Measurements from ENCODE around the gene BLOC1S1.

BLOC1S1 gene

DNA sequence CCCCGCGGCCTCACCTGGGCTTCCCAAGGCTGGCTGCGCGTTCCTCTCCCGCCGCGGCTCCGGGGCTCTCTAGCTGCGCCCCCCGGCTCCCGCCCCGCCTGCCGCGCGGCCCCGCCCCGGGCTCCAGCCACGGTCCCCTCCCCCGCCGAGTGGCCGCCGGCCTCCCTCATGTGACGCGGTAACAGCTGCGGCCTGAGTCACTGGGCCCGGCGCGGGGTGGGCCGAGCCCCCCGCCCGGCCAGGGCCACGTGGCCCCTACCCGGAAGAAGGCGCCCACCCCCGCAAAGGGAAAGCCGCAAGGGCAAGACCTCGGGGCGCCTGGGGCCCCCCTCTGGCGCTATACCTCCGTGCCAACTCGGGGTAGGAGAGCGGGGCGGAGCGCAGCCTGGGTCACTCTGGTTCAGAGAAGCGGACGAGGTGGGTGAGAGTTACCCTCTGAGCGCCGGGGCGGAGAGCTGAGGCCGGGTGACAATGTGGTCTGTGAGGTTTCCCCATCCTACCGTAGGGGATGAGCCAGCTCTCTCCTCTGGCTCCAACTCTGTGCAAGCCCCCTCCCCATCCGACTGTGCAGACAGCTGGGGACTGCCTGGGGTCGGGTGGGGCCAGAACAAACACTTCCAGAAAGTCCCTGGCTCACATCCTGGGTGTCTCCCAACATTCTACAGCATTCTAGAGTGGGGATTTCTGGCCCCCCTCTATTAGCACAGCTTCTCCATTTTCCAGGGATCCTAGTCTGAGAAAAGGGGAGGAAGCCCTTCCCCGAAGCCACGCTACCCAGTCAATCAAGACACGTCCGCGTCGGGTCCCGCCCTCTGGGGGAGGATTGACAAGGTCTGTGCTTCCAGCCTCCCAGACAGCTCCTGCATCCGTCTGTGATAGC lies 13.3 kb downstream of the BLOC1S1 start, which contains the start of gene CD63:
Gene CD63, minus strand, starts transcription at position 71 of the 880 bp plus-strand sequence. CDS start 668 bp downstream, outside the sequence.
- no peak for DNase-seq (ENCODE audit: low read depth, low spot score)
- TF ChIP-seq, protein P1, sequence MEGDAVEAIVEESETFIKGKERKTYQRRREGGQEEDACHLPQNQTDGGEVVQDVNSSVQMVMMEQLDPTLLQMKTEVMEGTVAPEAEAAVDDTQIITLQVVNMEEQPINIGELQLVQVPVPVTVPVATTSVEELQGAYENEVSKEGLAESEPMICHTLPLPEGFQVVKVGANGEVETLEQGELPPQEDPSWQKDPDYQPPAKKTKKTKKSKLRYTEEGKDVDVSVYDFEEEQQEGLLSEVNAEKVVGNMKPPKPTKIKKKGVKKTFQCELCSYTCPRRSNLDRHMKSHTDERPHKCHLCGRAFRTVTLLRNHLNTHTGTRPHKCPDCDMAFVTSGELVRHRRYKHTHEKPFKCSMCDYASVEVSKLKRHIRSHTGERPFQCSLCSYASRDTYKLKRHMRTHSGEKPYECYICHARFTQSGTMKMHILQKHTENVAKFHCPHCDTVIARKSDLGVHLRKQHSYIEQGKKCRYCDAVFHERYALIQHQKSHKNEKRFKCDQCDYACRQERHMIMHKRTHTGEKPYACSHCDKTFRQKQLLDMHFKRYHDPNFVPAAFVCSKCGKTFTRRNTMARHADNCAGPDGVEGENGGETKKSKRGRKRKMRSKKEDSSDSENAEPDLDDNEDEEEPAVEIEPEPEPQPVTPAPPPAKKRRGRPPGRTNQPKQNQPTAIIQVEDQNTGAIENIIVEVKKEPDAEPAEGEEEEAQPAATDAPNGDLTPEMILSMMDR (IDR thresholded peaks at IDR 0.05; ENCODE audit: insufficient read depth, low read length, missing control alignments) = no peak
- ChIA-PET POLR2A (interaction anchor here (0.6 to 2.2 kb wide), 13 partner anchors 9 to 792 kb away, joined by 3 to 39 read pairs (median 5); partner anchors contain the start of genes BLOC1S1, DNAJC14, GDF11 and ITGA7), CTCF (interaction anchor here (0.7 to 4.3 kb wide), 12 partner anchors 8 to 460 kb away, joined by 3 to 63 read pairs (median 5); partner anchors contain the start of genes BLOC1S1 and SMARCC2)
- H3K4me3 ChIP-seq (ENCODE audit: low read depth, low read length) = peak within 1 kb of the TSS; percentile 88

DNA sequence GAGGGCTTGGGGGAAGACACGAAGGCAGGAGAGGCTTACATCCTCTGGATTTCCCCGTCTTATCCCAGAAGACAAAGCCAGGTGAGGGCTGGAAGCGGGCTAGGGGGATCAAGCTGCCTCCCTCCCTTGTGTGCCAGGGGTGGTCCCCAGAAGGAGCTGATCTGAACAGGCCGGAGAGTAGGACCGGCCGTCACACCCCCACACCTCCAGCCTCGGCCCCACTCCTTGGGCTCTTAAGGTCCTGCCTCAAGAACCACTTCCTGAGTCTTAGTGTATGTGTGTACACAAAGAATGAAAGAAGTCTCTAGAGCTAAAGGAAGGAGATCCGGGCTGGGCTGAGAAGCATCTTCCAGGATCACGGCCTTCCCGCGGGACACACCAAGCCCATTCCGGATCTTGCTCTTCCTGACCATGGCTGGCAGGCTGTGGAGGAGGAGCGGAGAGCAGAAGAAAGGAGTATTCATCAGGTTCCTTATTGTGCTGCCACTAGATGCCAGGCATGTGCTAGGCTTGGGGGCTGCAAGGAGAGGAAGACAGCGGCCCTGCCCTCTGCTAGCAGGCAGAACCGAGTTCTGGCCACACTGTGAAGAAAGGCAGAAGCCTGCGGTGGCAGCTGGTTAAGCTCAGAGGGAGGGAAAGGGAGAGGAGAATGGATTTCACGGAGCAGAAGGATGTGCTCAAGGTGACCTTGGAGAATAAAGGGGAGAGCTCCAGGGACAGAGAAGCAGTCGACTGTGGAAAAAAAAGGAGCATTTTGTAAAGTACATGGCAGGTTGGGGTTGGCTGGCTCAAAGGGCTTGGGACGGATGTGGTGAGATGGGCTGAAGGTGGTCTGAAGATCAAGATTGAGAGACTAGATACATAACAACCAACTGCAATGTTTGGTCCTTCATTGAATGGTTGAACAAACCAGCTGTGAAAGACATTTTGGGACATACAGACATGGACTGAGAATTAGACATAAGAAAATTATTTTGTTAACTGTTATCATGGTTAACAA lies 14.3 kb downstream of the BLOC1S1 start:
- POLR2A ChIA-PET = interaction anchor here (0.7 to 2.2 kb wide), 13 partner anchors 8 to 374 kb away, joined by 3 to 39 read pairs (median 5); partner anchors contain the start of genes BLOC1S1, DNAJC14, GDF11 and ITGA7
- TF ChIP-seq, protein P1 (IDR thresholded peaks at IDR 0.05; ENCODE audit: insufficient read depth, low read length, missing control alignments) = peak; percentile 13
- CTCF ChIA-PET = interaction anchor here (0.7 to 4.3 kb wide), 13 partner anchors 9 to 459 kb away, joined by 3 to 63 read pairs (median 5); partner anchors contain the start of genes BLOC1S1 and SMARCC2
- peak overlapping the region; percentile 88 for H3K4me3 ChIP-seq (ENCODE audit: low read depth, low read length)
- no peak for DNase-seq (ENCODE audit: low read depth, low spot score)

DNA sequence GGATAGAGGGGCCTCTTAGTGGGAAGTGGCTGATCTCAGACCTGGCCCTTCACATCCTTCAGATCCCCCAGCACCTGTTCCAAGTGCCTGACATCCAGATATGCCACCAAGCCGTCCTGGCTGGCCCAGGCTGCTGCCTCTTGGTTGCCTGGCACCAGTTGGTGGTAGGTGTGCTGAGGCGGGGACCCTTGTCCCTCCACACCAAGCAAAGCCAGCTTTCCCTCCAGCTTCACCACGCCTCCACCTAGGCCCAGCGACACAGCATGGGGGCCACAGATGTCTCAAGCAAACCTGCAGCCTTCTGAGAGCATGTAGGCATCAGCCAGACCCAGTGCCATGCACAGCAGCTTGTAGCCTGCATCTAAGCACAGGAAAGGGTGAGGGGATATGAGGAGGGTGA lies 16.4 kb downstream of the BLOC1S1 start:
- H3K4me3 ChIP-seq (ENCODE audit: low read depth, low read length) = no peak overlapping the region
- ChIA-PET CTCF (no interaction called here), POLR2A (no interaction called here)
- TF ChIP-seq, protein P1 (IDR thresholded peaks at IDR 0.05; ENCODE audit: insufficient read depth, low read length, missing control alignments) = no peak
- DNase-seq (ENCODE audit: low read depth, low spot score) = no peak

DNA sequence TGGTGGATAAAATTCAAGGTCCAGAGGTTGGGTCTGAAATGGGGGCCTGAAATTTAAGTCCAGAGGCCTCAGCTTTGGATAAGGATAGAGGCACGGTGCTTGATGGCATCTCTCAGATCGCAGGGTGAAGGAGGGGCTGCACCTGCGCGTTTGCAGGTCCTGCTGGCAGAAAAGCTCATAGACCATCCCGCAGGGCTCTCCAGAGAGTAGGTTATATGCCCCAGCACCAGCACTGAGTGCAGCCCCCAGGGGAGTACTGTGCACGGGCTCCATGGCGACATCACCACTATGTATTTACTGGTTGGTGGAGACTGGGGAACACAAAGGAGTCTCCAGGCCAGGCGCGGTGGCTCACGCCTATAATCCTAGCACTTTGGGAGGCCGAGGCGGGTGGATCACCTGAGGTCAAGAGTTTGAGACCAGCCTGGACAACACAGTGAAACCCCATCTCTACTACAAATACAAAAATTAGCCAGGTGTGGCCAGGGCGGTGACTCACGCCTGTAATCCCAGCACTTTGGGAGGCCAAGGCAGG lies 17.2 kb downstream of the BLOC1S1 start:
- TF ChIP-seq, protein P1 (IDR thresholded peaks at IDR 0.05; ENCODE audit: insufficient read depth, low read length, missing control alignments) = no peak
- POLR2A ChIA-PET = interaction anchor here (0.8 kb wide), 1 partner anchor 97 kb away, joined by 3 read pairs; no protein-coding TSS in a partner anchor

DNA sequence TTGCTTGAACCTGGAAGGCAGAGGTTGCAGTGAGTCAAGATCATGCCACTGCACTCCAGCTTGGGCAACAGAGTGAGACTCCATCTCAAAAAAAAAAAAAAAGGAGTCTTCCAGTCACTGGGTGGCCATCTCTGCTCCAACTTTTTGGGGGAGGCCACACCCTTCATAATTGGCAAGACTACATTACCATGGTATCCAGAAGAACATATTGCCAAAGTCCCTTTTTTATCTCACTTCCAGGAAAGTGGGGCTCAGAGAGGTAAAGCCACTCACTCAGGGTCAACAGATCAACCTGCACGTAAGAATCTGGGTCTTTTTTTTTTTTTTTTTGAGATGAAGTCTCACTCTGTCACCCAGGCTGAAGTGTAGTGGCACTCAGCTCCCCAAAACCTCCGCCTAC lies 18.0 kb downstream of the BLOC1S1 start:
- DNase-seq (ENCODE audit: low read depth, low spot score) = no peak
- POLR2A ChIA-PET = interaction anchor here (0.8 kb wide), 1 partner anchor 97 kb away, joined by 3 read pairs; no protein-coding TSS in a partner anchor
- TF ChIP-seq, protein P1 (IDR thresholded peaks at IDR 0.05; ENCODE audit: insufficient read depth, low read length, missing control alignments) = no peak
- no peak overlapping the region for H3K4me3 ChIP-seq (ENCODE audit: low read depth, low read length)
- CTCF ChIA-PET = interaction anchor here (1.7 to 7.8 kb wide), 2 partner anchors 9 to 11 kb away, joined by 4 to 79 read pairs; partner anchors contain the start of genes GDF11 and RDH5

More for the DNA sequence above, 17.2 kb downstream of the BLOC1S1 start:
- H3K4me3 ChIP-seq (ENCODE audit: low read depth, low read length) = no peak overlapping the region
- CTCF ChIA-PET = no interaction called here
- no peak for DNase-seq (ENCODE audit: low read depth, low spot score)
